ENCODE results near the gene SLC10A7.

GRCh38 chr4:146401274-146401673, 120.5 kb downstream of the SLC10A7 start:
- no peak for TF ChIP-seq SIX5 (IDR thresholded peaks at IDR 0.05; ENCODE audit: low read depth, low read length)
- no peak for TF ChIP-seq CEBPB (IDR thresholded peaks at IDR 0.05; ENCODE audit: low read depth, low read length)
- TF ChIP-seq POLR2A (IDR thresholded peaks at IDR 0.05; ENCODE audit: control extremely low read depth in 1 of 2, low read depth in 2 of 2, low read length in 2 of 2), result no peak
- no peak for TF ChIP-seq CTCF (IDR thresholded peaks at IDR 0.05; ENCODE audit: control extremely low read depth in 1 of 3, insufficient read depth in 1 of 3, low read depth in 1 of 3, low read length in 3 of 3)
- TF ChIP-seq GABPA (IDR thresholded peaks at IDR 0.05; ENCODE audit: borderline replicate concordance, insufficient read depth, low read length), result no peak
- TF ChIP-seq USF2 (IDR thresholded peaks at IDR 0.05; ENCODE audit: low read length), result no peak
